ENCODE measurements around the gene STAG1. TPM values are rescaled to one million over a fixed set of nuclear protein-coding genes. Genes with fewer than 3 reads are reported as not detected.
A peak's percentile ranks its signal among the peaks of the same experiment; 100 is the strongest.

STAG1 gene
- total RNA-seq, 1 donor, result 58.6 TPM

DNA sequence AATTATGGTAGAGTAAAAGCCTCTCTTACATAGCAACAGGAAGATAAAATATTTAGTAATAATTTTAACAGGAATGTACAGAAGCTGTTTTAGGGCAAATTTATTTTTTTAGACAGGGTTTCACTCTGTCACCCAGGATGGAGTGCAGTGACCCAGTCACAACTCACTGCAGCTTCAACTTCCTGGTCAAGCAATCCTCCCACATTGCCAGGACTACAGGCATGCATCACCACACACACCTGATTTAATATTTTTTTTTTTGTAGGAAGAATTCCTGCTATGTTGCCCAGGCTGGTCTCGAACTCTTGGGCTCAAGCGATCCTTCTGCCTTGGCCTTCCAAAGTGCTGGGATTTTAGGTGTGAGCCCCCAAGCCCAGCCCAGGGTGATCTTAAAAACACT is 440.9 kb downstream of the STAG1 start:
- TF ChIP-seq, protein P1, sequence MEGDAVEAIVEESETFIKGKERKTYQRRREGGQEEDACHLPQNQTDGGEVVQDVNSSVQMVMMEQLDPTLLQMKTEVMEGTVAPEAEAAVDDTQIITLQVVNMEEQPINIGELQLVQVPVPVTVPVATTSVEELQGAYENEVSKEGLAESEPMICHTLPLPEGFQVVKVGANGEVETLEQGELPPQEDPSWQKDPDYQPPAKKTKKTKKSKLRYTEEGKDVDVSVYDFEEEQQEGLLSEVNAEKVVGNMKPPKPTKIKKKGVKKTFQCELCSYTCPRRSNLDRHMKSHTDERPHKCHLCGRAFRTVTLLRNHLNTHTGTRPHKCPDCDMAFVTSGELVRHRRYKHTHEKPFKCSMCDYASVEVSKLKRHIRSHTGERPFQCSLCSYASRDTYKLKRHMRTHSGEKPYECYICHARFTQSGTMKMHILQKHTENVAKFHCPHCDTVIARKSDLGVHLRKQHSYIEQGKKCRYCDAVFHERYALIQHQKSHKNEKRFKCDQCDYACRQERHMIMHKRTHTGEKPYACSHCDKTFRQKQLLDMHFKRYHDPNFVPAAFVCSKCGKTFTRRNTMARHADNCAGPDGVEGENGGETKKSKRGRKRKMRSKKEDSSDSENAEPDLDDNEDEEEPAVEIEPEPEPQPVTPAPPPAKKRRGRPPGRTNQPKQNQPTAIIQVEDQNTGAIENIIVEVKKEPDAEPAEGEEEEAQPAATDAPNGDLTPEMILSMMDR (IDR thresholded peaks at IDR 0.05; ENCODE audit: extremely low read depth, low read depth, low read length), result no peak
- Histone ChIP-seq H3K36me3 (ENCODE audit: insufficient read depth, low read length) (no peaks in the 10 kb centered on the region), H3K4me2 (ENCODE audit: insufficient read depth, low read length) (no peak overlapping the region), H2AFZ (ENCODE audit: low read length) (no peak overlapping the region), H4K20me1 (ENCODE audit: insufficient read depth, low read length) (no peaks in the 10 kb centered on the region), H3K27ac (ENCODE audit: low read depth, low read length) (no peak overlapping the region), H3K27me3 (ENCODE audit: insufficient read depth, low read length) (no peaks in the 10 kb centered on the region), H3K4me1 (ENCODE audit: insufficient read depth, low read length) (no peaks in the 10 kb centered on the region), H3K4me3 (ENCODE audit: insufficient read depth, low read length) (no peak overlapping the region), H3K79me2 (ENCODE audit: insufficient read depth, low read length) (no peaks in the 10 kb centered on the region), H3K9me3 (ENCODE audit: low read depth, low read length) (no peaks in the 10 kb centered on the region)
- DNase-seq (ENCODE audit: insufficient read length, low spot score, missing footprints), result no peak

DNA sequence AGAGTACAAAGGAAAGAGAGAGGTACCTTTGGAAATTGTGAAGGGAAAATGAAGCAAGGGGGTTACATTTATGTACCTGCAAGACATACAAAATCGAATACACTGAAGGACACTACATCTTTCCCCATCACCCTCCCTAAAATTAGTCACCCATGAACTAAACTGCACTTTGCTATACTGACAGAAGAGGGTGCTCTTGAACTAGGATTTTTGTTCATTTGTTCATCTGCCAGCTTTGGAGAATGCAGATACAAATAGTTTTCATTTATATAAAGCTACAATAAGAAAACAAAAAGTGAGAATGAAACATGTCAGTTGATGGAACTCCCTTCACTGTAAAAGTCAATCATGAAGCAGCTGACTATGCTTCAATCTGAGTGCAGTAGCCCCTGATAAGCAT is 446.3 kb downstream of the STAG1 start:
- Histone ChIP-seq H2AFZ (ENCODE audit: low read length) (no peak overlapping the region), H3K4me2 (ENCODE audit: insufficient read depth, low read length) (no peak overlapping the region), H3K27ac (ENCODE audit: low read depth, low read length) (no peak overlapping the region), H3K9me3 (ENCODE audit: low read depth, low read length) (no peaks in the 10 kb centered on the region), H3K79me2 (ENCODE audit: insufficient read depth, low read length) (no peaks in the 10 kb centered on the region), H4K20me1 (ENCODE audit: insufficient read depth, low read length) (no peaks in the 10 kb centered on the region), H3K27me3 (ENCODE audit: insufficient read depth, low read length) (no peaks in the 10 kb centered on the region), H3K4me3 (ENCODE audit: insufficient read depth, low read length) (no peak overlapping the region), H3K36me3 (ENCODE audit: insufficient read depth, low read length) (peaks cover 5% of the 10 kb centered on the region), H3K4me1 (ENCODE audit: insufficient read depth, low read length) (no peaks in the 10 kb centered on the region)
- no peak for DNase-seq (ENCODE audit: insufficient read length, low spot score, missing footprints)
- TF ChIP-seq, protein P1 (IDR thresholded peaks at IDR 0.05; ENCODE audit: extremely low read depth, low read depth, low read length), result peak; percentile 58

DNA sequence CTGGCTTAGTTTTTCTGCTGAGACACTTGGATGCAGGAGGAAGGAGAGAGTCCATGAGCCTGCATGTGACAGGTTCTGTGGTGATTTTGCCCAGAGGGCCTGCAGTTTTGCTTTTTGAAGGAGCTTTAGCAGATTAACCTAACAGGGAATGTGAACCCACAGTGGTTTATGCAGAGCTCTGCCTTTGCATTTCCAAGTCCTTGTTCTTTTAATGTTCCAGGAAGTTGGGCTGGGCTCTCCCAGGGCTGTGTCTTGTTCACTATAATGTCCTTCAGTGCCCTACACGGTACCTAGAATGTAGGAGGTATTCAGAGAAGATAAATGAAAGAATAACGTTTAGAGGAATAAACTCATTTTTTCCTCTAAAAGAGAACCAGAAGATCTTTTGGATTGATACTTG is 451.7 kb downstream of the STAG1 start:
- Histone ChIP-seq H3K4me1 (ENCODE audit: insufficient read depth, low read length) (no peaks in the 10 kb centered on the region), H3K4me2 (ENCODE audit: insufficient read depth, low read length) (no peak overlapping the region), H3K27ac (ENCODE audit: low read depth, low read length) (no peak overlapping the region), H3K79me2 (ENCODE audit: insufficient read depth, low read length) (no peaks in the 10 kb centered on the region), H4K20me1 (ENCODE audit: insufficient read depth, low read length) (no peaks in the 10 kb centered on the region), H2AFZ (ENCODE audit: low read length) (no peak overlapping the region), H3K36me3 (ENCODE audit: insufficient read depth, low read length) (peaks cover 8% of the 10 kb centered on the region), H3K27me3 (ENCODE audit: insufficient read depth, low read length) (no peaks in the 10 kb centered on the region), H3K9me3 (ENCODE audit: low read depth, low read length) (no peaks in the 10 kb centered on the region), H3K4me3 (ENCODE audit: insufficient read depth, low read length) (no peak overlapping the region)
- TF ChIP-seq, protein P1 (IDR thresholded peaks at IDR 0.05; ENCODE audit: extremely low read depth, low read depth, low read length), result no peak
- peak; percentile 62 for DNase-seq (ENCODE audit: insufficient read length, low spot score, missing footprints)

DNA sequence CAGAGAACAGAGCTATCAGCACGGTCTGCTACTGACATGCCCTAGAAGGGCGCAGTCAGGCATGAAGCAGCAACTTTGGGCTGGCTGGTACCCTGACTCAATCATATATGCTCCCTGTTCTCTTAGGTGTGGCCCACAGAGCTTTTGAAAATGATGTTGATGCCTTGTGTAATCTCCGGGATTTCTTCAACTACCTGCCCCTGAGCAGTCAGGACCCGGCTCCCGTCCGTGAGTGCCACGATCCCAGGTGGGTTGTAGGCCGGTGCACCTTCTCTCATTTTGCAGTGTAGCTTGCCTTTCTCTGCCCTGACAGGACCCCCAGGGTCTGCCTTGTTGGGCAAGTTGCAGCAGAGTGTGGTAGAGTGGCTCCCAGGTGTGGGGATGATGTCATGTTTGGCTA is 454.4 kb downstream of the STAG1 start:
- H3K4me2 ChIP-seq (ENCODE audit: insufficient read depth, low read length), result no peak overlapping the region

More for the DNA sequence above, 454.4 kb downstream of the STAG1 start:
- Histone ChIP-seq H3K27me3 (ENCODE audit: insufficient read depth, low read length) (no peaks in the 10 kb centered on the region), H2AFZ (ENCODE audit: low read length) (no peak overlapping the region), H3K4me3 (ENCODE audit: insufficient read depth, low read length) (no peak overlapping the region), H3K9me3 (ENCODE audit: low read depth, low read length) (no peaks in the 10 kb centered on the region), H3K27ac (ENCODE audit: low read depth, low read length) (no peak overlapping the region), H4K20me1 (ENCODE audit: insufficient read depth, low read length) (no peaks in the 10 kb centered on the region), H3K4me1 (ENCODE audit: insufficient read depth, low read length) (no peaks in the 10 kb centered on the region), H3K79me2 (ENCODE audit: insufficient read depth, low read length) (no peaks in the 10 kb centered on the region), H3K36me3 (ENCODE audit: insufficient read depth, low read length) (peaks cover 8% of the 10 kb centered on the region)
- no peak for DNase-seq (ENCODE audit: insufficient read length, low spot score, missing footprints)
- TF ChIP-seq, protein P1 (IDR thresholded peaks at IDR 0.05; ENCODE audit: extremely low read depth, low read depth, low read length), result no peak
